ENCODE results near the gene NUDT22.

NUDT22 gene

GRCh38 chr11:64229090-64229743 lies 3.1 kb downstream of the NUDT22 start:
- no peak for DNase-seq (ENCODE audit: low spot score)

GRCh38 chr11:64229744-64230170 lies 3.7 kb downstream of the NUDT22 start:
- no peak for DNase-seq (ENCODE audit: low spot score)

GRCh38 chr11:64230171-64230984 lies 4.3 kb downstream of the NUDT22 start, which contains the start of gene DNAJC4:
DNAJC4 (plus strand) TSS chr11:64230548; CDS start chr11:64230855, 307 bp downstream.
- peak; percentile 78 for DNase-seq (ENCODE audit: low spot score)

- DNase-seq (ENCODE audit: low spot score), result no peak
These were observed 4.9 kb downstream of the NUDT22 start for GRCh38 chr11:64230985-64231365.

GRCh38 chr11:64231546-64231945 lies 5.5 kb downstream of the NUDT22 start:
- DNase-seq (ENCODE audit: low spot score), result no peak

GRCh38 chr11:64232182-64232966 lies 6.3 kb downstream of the NUDT22 start:
- no peak for DNase-seq (ENCODE audit: low spot score)

GRCh38 chr11:64232967-64233315 lies 6.9 kb downstream of the NUDT22 start:
- no peak for DNase-seq (ENCODE audit: low spot score)

- DNase-seq (ENCODE audit: low spot score), result peak; percentile 71
These were observed 8.0 kb downstream of the NUDT22 start, which contains the start of gene VEGFB for GRCh38 chr11:64233913-64234586. VEGFB (plus strand) TSS chr11:64234584; CDS start chr11:64234834, 250 bp downstream.

GRCh38 chr11:64234647-64235379 lies 8.7 kb downstream of the NUDT22 start:
- peak; percentile 52 for DNase-seq (ENCODE audit: low spot score)

- no peak for DNase-seq (ENCODE audit: low spot score)
These were observed 9.5 kb downstream of the NUDT22 start for GRCh38 chr11:64235437-64236161.

GRCh38 chr11:64237484-64237951 lies 11.4 kb downstream of the NUDT22 start:
- no peak for DNase-seq (ENCODE audit: low spot score)

GRCh38 chr11:64238076-64238475 lies 12.0 kb downstream of the NUDT22 start:
- DNase-seq (ENCODE audit: low spot score), result no peak

- DNase-seq (ENCODE audit: low spot score), result no peak
These were observed 12.9 kb downstream of the NUDT22 start for GRCh38 chr11:64238999-64239398.

GRCh38 chr11:64239662-64240434 lies 13.8 kb downstream of the NUDT22 start:
- no peak for DNase-seq (ENCODE audit: low spot score)

- peak; percentile 96 for DNase-seq (ENCODE audit: low spot score)
These were observed 14.6 kb downstream of the NUDT22 start, which contains the start of gene FKBP2 for GRCh38 chr11:64240435-64241240. FKBP2 (plus strand) TSS chr11:64241095; CDS start chr11:64242388, 1,293 bp downstream.

- peak; percentile 96 for DNase-seq (ENCODE audit: low spot score)
These were observed 15.1 kb downstream of the NUDT22 start for GRCh38 chr11:64241241-64241490.

- peak; percentile 30 for DNase-seq (ENCODE audit: low spot score)
These were observed 15.7 kb downstream of the NUDT22 start for GRCh38 chr11:64241491-64242374.

Measured in germinal center (tissue), 1 donor.